WI38 (cell line): ENCODE measurements around the gene FXYD1.

Experiments
- H3K4me3 ChIP-seq: 2 replicates; pipeline ENCODE4 v1.5.1; 2011; ENCODE audit warnings: low read depth, mild to moderate bottlenecking, control low read depth, low read length
- CTCF ChIP-seq: IDR thresholded peaks from 2 replicates; pipeline ENCODE4 v1.5.1; 2012; ENCODE audit warnings: low read depth, mild to moderate bottlenecking, control low read depth, low read length

The FXYD1 gene

DNA sequence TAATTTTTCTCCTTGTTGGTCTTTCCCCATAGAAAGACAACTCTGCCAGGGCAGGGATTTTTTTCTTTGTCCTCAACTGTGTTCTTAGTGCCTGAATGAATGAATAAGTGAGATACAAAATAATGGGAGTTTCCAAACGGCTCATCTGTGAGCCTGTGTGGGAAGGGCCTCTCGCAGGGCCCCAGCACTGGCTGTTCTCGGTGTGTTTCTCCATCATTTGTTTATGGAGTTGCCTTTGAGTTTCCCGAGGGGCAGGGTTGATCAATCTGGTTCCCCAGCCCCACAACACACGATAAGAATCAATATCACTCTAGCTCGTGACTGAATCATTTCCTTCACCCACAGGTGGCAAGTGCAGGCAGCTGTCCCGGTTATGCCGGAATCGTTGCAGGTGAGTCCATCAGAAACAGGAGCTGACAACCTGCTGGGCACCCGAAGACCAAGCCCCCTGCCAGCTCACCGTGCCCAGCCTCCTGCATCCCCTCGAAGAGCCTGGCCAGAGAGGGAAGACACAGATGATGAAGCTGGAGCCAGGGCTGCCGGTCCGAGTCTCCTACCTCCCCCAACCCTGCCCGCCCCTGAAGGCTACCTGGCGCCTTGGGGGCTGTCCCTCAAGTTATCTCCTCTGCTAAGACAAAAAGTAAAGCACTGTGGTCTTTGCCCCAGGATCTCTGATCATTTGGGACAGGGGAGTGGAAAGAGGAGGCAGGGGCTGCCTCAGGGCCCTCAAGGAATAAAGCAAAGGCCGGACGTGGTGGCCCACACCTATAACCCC, 30.8 kb downstream of the FXYD1 start:
- TF ChIP-seq CTCF, result no peak
- H3K4me3 ChIP-seq, result no peak overlapping the region

DNA sequence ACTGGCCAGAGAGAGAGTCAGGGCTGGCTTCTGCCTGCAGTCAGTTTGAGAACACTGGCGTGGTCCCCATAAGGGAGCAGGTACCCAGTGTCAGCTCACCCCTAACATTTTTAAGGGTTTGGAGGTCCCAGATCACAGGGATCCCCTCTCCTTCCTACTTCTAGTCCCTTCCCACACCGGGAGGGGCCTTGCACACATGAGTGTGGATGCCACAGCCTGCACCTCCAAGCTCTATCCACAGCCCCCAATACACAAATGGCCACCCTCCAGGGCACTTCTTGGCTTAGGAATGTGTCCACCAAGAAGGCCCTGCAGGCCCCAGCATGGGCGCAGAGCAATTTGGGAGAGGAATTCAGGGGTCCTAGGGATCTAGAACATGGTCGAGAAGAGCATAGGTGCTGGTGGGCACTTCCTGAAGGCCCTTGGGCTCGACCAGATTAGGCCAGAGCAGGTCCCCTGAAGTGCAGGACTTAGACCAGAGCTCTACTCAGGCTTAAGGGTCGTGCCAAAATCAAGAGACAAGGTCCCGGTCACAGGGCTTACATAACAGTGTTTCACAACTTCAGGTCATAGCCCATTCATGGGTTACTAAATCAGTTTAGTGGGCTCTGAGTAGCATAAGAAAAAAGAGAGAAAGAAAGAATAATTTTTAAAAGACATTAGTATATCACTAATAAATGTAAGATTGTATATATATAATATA, 31.9 kb downstream of the FXYD1 start:
- TF ChIP-seq CTCF, result no peak
- H3K4me3 ChIP-seq, result no peak overlapping the region

- H3K4me3 ChIP-seq, result no peak overlapping the region
- TF ChIP-seq CTCF, result no peak
These were observed 33.1 kb downstream of the FXYD1 start for GRCh38 chr19:35171730-35172129.

- no peak overlapping the region for H3K4me3 ChIP-seq
- TF ChIP-seq CTCF, result no peak
These were observed 35.6 kb downstream of the FXYD1 start for GRCh38 chr19:35174226-35174625.

- no peak for TF ChIP-seq CTCF
- H3K4me3 ChIP-seq, result no peak overlapping the region
These were observed 37.6 kb downstream of the FXYD1 start for GRCh38 chr19:35176181-35176570.

DNA sequence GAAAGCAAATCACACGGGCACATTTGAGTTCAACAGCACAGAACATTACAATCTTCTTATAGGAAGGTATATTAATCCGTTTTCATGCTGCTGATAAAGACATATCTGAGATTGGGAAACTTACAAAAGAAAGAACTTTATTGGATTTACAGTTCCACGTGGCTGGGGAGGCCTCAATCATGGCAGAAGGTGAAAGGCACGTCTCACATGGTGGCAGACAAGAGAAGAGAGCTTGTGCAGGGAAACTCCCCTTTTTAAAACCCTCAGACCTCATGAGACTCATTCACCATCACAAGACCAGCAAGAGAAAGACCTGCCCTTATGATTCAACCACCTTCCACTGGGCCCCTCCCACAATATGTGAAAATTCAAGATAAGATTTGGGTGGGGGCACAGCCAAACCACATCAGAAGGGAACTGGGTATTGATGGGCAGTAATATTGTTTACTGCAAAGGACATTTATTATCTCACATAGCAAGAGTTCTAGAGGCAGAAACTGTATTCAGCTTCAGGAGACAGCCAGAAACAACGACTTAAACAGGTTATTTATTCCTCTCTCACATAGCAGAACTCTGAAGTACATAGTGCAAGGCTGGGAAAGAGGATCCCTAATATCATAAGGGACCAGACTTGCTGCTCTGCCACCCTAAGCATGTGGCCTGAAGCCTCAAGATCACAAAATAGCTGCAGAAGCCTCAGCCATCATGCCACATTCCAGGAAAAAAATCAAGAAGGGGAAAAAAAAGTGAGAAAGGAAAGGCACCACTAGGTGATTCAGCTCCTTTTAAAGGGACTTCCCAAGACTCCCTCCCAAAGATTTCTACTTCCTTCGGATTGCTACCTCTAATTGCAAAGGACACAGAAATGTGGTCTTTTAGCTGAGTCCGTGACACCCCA, 39.0 kb downstream of the FXYD1 start:
- TF ChIP-seq CTCF, result no peak

More for the DNA sequence above, 39.0 kb downstream of the FXYD1 start:
- no peak overlapping the region for H3K4me3 ChIP-seq
